Measurements from ENCODE around the gene SSR2. TPM values are rescaled to one million over a fixed set of nuclear protein-coding genes. Genes with fewer than 3 reads are reported as not detected.

The SSR2 gene
- total and polyA plus RNA-seq, 8 donors: 67.1 to 354 (median 232) TPM

DNA sequence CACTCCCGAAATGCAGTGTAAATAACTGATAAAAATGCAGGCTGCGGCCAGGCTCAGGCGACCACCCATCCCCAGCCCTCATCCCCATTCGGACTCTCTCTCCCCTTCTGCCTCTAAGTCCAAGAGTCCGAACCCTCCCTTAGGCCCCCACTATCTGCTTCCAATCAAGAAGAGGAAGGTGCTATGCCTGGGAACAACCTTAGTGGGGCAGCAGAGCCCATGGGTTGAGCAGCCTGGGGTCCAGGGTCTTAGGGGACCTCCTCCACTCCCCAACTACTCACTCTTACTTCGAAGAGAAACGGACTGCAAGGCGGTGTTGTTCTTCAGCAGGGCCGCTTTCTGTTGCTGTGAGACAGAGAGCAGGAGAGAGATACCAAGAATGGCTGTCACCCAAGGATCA lies 54.6 kb downstream of the SSR2 start:
- WGBS, 5 donors: 67 to 78% (median 75%) methylated on average over 9 of the region's 9 CpGs
- Histone ChIP-seq H3K36me3 (peaks cover 60 to 91% (median 87%) of the 10 kb centered on the region in 4 donors), H3K4me3 (no peak overlapping the region), H3K27ac (peak overlapping the region in 4 of 5 donors; percentile 76 to 98 (median 87)), H3K27me3 (no peaks in the 10 kb centered on the region), H3K4me1 (peaks cover 53 to 94% (median 67%) of the 10 kb centered on the region in 4 donors), H3K9me3 (no peaks in the 10 kb centered on the region)
- DNase-seq: no peak
- intact Hi-C loops (cut with DNase I; ENCODE audit: low total_unique reads): no loop called here
- TF ChIP-seq EP300 (IDR thresholded peaks at IDR 0.05) (no peak), POLR2AphosphoS5 (IDR thresholded peaks at IDR 0.05) (no peak), POLR2A (IDR thresholded peaks at IDR 0.05) (no peak)
- TF ChIP-seq, protein P1, sequence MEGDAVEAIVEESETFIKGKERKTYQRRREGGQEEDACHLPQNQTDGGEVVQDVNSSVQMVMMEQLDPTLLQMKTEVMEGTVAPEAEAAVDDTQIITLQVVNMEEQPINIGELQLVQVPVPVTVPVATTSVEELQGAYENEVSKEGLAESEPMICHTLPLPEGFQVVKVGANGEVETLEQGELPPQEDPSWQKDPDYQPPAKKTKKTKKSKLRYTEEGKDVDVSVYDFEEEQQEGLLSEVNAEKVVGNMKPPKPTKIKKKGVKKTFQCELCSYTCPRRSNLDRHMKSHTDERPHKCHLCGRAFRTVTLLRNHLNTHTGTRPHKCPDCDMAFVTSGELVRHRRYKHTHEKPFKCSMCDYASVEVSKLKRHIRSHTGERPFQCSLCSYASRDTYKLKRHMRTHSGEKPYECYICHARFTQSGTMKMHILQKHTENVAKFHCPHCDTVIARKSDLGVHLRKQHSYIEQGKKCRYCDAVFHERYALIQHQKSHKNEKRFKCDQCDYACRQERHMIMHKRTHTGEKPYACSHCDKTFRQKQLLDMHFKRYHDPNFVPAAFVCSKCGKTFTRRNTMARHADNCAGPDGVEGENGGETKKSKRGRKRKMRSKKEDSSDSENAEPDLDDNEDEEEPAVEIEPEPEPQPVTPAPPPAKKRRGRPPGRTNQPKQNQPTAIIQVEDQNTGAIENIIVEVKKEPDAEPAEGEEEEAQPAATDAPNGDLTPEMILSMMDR (IDR thresholded peaks at IDR 0.05): no peak

DNA sequence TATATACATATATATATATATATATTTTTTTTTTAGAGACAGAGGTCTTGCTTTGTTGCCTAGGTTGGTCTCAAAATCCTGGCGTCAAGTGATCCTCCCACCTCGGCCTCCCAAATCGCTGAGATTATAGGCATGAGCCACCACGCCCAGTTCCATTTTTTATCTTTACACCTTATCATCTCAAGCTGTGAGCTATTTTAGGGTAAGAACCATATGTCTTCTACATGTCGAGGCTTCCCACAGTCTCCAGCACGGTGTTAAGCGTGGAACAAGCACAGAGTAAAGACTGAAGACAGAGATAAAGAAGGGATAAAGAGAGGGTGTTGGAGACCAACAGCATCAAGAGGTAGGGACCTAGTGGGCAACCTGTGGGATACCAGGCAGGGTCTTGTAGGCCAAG lies 56.6 kb downstream of the SSR2 start:
- Histone ChIP-seq H3K27ac (no peak overlapping the region), H3K9me3 (no peaks in the 10 kb centered on the region), H3K4me1 (peaks cover 35 to 83% (median 50%) of the 10 kb centered on the region in 4 donors), H3K36me3 (peaks cover 74 to 99% (median 95%) of the 10 kb centered on the region in 4 donors), H3K4me3 (no peak overlapping the region), H3K27me3 (no peaks in the 10 kb centered on the region)
- intact Hi-C loops (cut with DNase I; ENCODE audit: low total_unique reads): no loop called here
- 54 to 78% (median 72%) methylated on average over 7 of the region's 7 CpGs for WGBS, 5 donors
- no peak for DNase-seq
- TF ChIP-seq POLR2AphosphoS5 (IDR thresholded peaks at IDR 0.05): no peak
- TF ChIP-seq, protein P1 (IDR thresholded peaks at IDR 0.05): no peak
- TF ChIP-seq POLR2A (IDR thresholded peaks at IDR 0.05): no peak
- no peak for TF ChIP-seq EP300 (IDR thresholded peaks at IDR 0.05)

DNA sequence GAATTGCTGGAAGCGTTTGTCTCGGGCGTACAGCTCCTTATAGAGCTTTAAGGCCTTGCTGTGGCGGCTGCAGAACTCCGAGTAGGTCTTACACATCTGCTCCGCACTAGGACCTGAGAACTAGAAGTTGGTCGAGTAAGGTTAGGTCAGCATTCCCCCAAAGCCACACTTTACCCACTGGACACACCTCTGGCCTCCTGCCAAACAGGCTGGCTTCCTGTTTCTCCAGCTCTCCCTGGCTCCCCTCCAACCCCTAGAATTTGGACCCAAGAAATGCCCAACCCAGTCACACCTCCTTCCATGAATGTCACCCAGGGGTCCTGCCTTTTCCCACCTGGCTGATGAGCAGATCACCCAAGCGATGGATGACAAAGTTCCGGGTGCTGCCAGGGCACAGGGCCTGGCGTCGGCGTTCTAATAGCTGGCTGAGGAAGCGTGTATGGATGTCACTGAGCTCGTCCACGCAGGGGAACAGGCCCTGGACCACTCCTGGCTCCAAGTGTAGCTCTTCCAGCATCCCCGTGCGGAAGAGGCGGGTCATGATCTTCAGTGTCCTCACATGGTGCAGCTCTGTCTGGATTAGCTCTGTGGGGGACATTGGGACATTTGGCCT lies 58.0 kb downstream of the SSR2 start:
- Histone ChIP-seq H3K36me3 (peaks cover 82 to 99% (median 98%) of the 10 kb centered on the region in 4 donors), H3K4me3 (no peak overlapping the region), H3K27ac (peak overlapping the region in 4 of 5 donors; percentile 61 to 83 (median 70)), H3K27me3 (no peaks in the 10 kb centered on the region), H3K9me3 (no peaks in the 10 kb centered on the region), H3K4me1 (peaks cover 20 to 68% (median 35%) of the 10 kb centered on the region in 4 donors)
- intact Hi-C loops (cut with DNase I; ENCODE audit: low total_unique reads): no loop called here
- WGBS, 5 donors: 64 to 75% (median 70%) methylated on average over 17 to 18 of the region's 18 CpGs
- DNase-seq: peak in 1 of 2 donors; percentile 62
- no peak for TF ChIP-seq EP300 (IDR thresholded peaks at IDR 0.05)
- no peak for TF ChIP-seq POLR2AphosphoS5 (IDR thresholded peaks at IDR 0.05)
- TF ChIP-seq, protein P1 (IDR thresholded peaks at IDR 0.05): no peak
- TF ChIP-seq POLR2A (IDR thresholded peaks at IDR 0.05): no peak

DNA sequence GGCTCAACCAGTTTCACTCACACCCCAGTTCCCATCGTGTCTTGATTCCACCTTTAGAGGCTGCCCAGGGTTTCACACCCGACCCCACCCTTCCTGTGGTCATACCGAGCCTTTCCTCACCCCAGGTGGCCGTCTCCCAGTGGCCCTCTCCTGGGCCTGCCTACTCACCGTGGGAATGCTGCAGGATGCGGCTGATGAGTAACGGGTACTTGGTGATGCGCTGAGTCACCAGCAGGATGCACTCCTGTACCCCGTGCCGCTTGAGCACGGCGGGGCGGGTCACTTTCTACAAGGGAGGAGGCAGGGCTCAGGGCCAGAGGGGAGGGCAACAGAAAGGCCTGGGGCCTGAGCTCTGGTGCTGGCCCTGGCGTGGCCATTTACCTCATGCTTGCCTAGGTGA lies 58.8 kb downstream of the SSR2 start:
- H3K4me1 ChIP-seq: peaks cover 12 to 60% (median 27%) of the 10 kb centered on the region in 4 donors
- no peak overlapping the region for H3K4me3 ChIP-seq
- peaks cover 86 to 100% (median 100%) of the 10 kb centered on the region in 4 donors for H3K36me3 ChIP-seq
- 36 to 54% (median 48%) methylated on average over 8 to 14 of the region's 14 CpGs for WGBS, 5 donors
- no peaks in the 10 kb centered on the region for H3K27me3 ChIP-seq
- TF ChIP-seq EP300 (IDR thresholded peaks at IDR 0.05) (no peak), POLR2AphosphoS5 (IDR thresholded peaks at IDR 0.05) (peak; percentile 22 to 76 (median 51))
- DNase-seq: peak in 1 of 2 donors; percentile 49
- no peaks in the 10 kb centered on the region for H3K9me3 ChIP-seq
- intact Hi-C loops (cut with DNase I; ENCODE audit: low total_unique reads): no loop called here
- H3K27ac ChIP-seq: peak overlapping the region in 4 of 5 donors; percentile 61 to 83 (median 70)
